Mucosa of descending colon (tissue), 3 donors: ENCODE data around the gene MSX2. TPM values are rescaled to one million over a fixed set of nuclear protein-coding genes. Genes with fewer than 3 reads are reported as not detected.

Experiments
- ATAC-seq: fragments of 200-7000 bp; cut with Tn5 transposase; one replicate; pipeline ENCODE4 v1.9.1; 2020; ENCODE audit warnings: mild to moderate bottlenecking, moderate library complexity
- DNase-seq, 3 donors: peaks; one replicate each; pipeline ENCODE4 v3.0.0-alpha.2; 2020
- H3K36me3 ChIP-seq: fragments of 200-600 bp; one replicate; pipeline ENCODE4 v1.8.0; 2021; ENCODE audit warnings: low read depth, mild to moderate bottlenecking
- H3K4me1 ChIP-seq: fragments of 200-600 bp; one replicate; pipeline ENCODE4 v1.8.0; 2021; ENCODE audit warnings: low read depth, mild to moderate bottlenecking
- H3K4me3 ChIP-seq: fragments of 200-600 bp; one replicate; pipeline ENCODE4 v1.8.0; 2021; ENCODE audit warnings: mild to moderate bottlenecking
- H3K9me3 ChIP-seq: fragments of 200-600 bp; one replicate; pipeline ENCODE4 v1.8.0; 2021; ENCODE audit warnings: mild to moderate bottlenecking
- CTCF ChIP-seq: fragments of 200-600 bp; IDR thresholded peaks from one replicate; pipeline ENCODE4 v1.8.0; 2022; ENCODE audit warnings: antibody characterized with exemption, mild to moderate bottlenecking
- intact Hi-C, 2 donors: fragments of 100-400 bp; cut with DNase I in 1 of 2; cut with micrococcal nuclease in 1 of 2; formaldehyde crosslinking; loops; one replicate each; pipeline versions ENCODE4 v1.11.0 to v1.11.1; 2022; cut with DNase I, micrococcal nuclease
- total RNA-seq, 3 donors: library from RNA; stranded (reverse); fragmentation: NEBNext Ultra II Directional in 2 of 3; extraction: Animal tissue kit (Norgen Biotek cat#: 25700) in 2 of 3; gene quantifications; one replicate each; pipeline versions ENCODE4 v1.2.1 to v1.2.4, GENCODE V29; 2021 to 2023
- donor health status: DM: no; HTN: no; CAD: no; lungs with moderate emphysema.
- donor health status: DM: no; HTN: no; CAD: no.
- donor health status: DM: no; HTN: yes; CAD: no.

The MSX2 gene
- total RNA-seq, 3 donors from 2014 or later: 0.17 to 0.66 (median 0.31) TPM

DNA sequence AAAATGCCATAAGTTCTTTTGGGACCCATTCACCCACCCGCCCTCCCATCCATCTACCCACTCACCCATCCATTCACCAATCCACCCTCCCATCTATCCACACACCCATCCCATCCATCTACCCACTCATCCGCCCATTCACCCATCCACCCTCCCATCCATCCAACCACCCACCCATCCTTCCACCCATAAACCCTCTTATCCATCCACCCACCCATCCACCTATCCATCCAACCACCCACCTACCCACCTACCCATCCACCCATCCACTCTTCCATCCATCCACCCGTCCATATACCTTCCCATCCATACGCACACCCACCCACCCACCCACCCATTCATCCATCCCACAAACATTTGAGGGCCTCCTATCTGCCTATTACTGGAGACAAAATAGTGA, 43.3 kb downstream of the MSX2 start:
- Histone ChIP-seq H3K4me3 (no peak overlapping the region), H3K4me1 (no peaks in the 10 kb centered on the region), H3K9me3 (no peaks in the 10 kb centered on the region), H3K36me3 (no peaks in the 10 kb centered on the region)
- no peak for TF ChIP-seq CTCF
- intact Hi-C loops: no loop called here
- DNase-seq (no peak), ATAC-seq (no peak)

DNA sequence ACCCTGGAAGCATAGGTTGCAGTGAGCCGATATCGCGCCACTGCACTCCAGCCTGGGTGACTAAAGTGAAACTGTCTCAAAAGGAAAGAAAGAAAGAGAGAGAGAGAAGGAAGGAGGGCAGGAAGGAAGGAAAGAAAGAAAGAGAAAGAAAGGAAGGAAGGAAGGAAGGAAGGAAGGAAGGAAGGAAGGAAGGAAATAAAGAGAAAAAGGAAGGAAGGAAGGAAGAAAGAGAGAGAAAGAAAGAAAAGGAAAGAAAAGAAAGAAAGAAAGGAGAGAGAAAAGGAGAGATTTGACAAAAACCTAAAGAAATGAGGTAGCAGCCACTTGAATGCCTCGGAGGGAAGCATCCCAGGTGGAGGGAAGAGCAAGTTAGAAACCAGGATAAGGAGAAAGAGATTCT, 44.6 kb downstream of the MSX2 start:
- no peak for ATAC-seq
- no peak for DNase-seq
- no peaks in the 10 kb centered on the region for H3K9me3 ChIP-seq
- H3K36me3 ChIP-seq: no peaks in the 10 kb centered on the region
- no peak for TF ChIP-seq CTCF
- intact Hi-C loops: no loop called here
- no peak overlapping the region for H3K4me3 ChIP-seq
- H3K4me1 ChIP-seq: no peaks in the 10 kb centered on the region

DNA sequence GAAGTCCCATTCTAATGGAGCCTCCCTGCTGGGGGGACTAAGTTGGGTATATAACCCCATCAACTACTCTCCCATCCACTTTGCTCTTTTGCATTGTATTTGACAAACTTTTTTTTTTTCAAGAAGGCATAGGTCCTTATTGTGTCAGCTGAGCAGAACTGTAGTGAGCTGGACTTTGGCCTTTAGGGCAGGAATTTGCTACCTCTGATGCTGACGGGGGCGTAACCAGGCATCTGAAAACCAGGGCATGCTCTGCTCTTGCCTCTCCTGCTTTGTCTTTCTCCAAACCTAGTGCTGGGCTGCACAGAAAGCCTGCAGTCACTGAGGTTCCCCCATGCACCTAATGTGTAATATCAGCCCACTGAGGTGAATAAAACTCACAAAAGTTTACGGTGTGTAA, 49.0 kb downstream of the MSX2 start:
- intact Hi-C loops: no loop called here
- H3K9me3 ChIP-seq: no peaks in the 10 kb centered on the region
- DNase-seq (no peak), ATAC-seq (no peak)
- H3K4me1 ChIP-seq: no peaks in the 10 kb centered on the region
- TF ChIP-seq CTCF: no peak
- H3K36me3 ChIP-seq: no peaks in the 10 kb centered on the region
- H3K4me3 ChIP-seq: no peak overlapping the region

- no peak overlapping the region for H3K4me3 ChIP-seq
- ATAC-seq (no peak), DNase-seq (no peak)
- no peak for TF ChIP-seq CTCF
- intact Hi-C loops: no loop called here
- no peaks in the 10 kb centered on the region for H3K4me1 ChIP-seq
- no peaks in the 10 kb centered on the region for H3K9me3 ChIP-seq
- no peaks in the 10 kb centered on the region for H3K36me3 ChIP-seq
Measured at GRCh38 chr5:174775081-174775480, 50.7 kb downstream of the MSX2 start.

GRCh38 chr5:174777111-174777510, 52.7 kb downstream of the MSX2 start:
- H3K4me1 ChIP-seq: no peaks in the 10 kb centered on the region
- no peak for TF ChIP-seq CTCF
- no peak for ATAC-seq
- H3K9me3 ChIP-seq: no peaks in the 10 kb centered on the region
- H3K4me3 ChIP-seq: no peak overlapping the region
- H3K36me3 ChIP-seq: no peaks in the 10 kb centered on the region
- DNase-seq: no peak
- intact Hi-C loops: no loop called here

DNA sequence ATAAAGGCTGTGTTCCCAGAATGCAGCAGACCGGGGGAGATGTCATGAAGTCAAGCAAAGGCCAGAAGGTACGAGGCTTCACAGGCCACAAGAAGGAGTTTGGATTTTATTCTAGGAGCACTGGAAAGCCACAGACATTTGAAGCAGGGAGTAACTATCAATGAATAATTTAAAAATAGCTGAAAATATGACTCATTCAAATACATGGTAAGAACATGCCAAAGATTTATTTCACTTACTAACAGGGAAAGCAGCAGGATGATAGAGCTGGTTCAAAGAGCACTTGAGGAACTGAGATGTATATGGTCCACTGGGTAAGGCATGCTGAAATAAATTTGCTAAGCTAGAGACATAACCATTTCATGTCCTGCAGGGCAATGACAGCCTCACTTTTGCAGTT, 53.2 kb downstream of the MSX2 start:
- intact Hi-C loops: no loop called here
- no peak for TF ChIP-seq CTCF
- Histone ChIP-seq H3K4me1 (no peaks in the 10 kb centered on the region), H3K4me3 (no peak overlapping the region), H3K36me3 (no peaks in the 10 kb centered on the region), H3K9me3 (no peaks in the 10 kb centered on the region)
- ATAC-seq (no peak), DNase-seq (no peak)
